HEK293 (cell line): Measurements from ENCODE around the gene CPT1A.

Source experiments
- CTCF ChIA-PET: fragments of 350-600 bp; formaldehyde crosslinking; extraction: SDS; loops from one replicate; lab custom pipeline; 2021; ENCODE audit warnings: antibody characterized with exemption; lab: Yijun Ruan, JAX
- POLR2A ChIA-PET: fragments of 300-600 bp; formaldehyde crosslinking; extraction: SDS; loops from one replicate; lab custom pipeline; 2020; ENCODE audit warnings: antibody characterized with exemption, inconsistent platforms; lab: Yijun Ruan, JAX
- H3K27ac ChIP-seq: fragments of 200-500 bp; sonication (Bioruptor generic); 2 replicates; pipeline ENCODE4 v1.5.1; 2014; ENCODE audit warnings: low read depth, low read length, control low read depth, inconsistent platforms; ENCODE audit errors: extremely low read depth
- H3K36me3 ChIP-seq, 2 experiments: fragments of 200-500 bp in 1 of 2; sonication (Bioruptor generic) in 1 of 2; 1 replicate in 1 of 2; 2 replicates in 1 of 2; pipeline ENCODE4 v1.5.1; 2014 to 2017; ENCODE audit warnings: inconsistent platforms in 2 of 2, low read length in 2 of 2; ENCODE audit not compliant: control insufficient read depth in 2 of 2, insufficient read depth in 1 of 2
- H3K4me1 ChIP-seq: fragments of 200-500 bp; sonication (Bioruptor generic); 2 replicates; pipeline ENCODE4 v1.5.1; 2014; ENCODE audit warnings: mild to moderate bottlenecking, low read length, inconsistent platforms; ENCODE audit not compliant: control insufficient read depth, insufficient read depth
- H3K4me3 ChIP-seq: 2 replicates; pipeline ENCODE4 v1.5.1; 2011; ENCODE audit warnings: low read depth, mild to moderate bottlenecking, control low read depth, low read length, moderate library complexity
- H3K9me3 ChIP-seq: fragments of 200-500 bp; sonication (Bioruptor generic); 2 replicates; pipeline ENCODE4 v1.5.1; 2014; ENCODE audit warnings: low read depth, low read length, inconsistent platforms; ENCODE audit not compliant: control insufficient read depth, insufficient read depth
- GFI1B ChIP-seq: fragments of 450-650 bp; formaldehyde crosslinking; IDR thresholded peaks from 2 replicates; pipeline ENCODE4 v1.5.1; 2016; ENCODE audit warnings: missing biosample characterization, missing genetic modification characterization
- GLIS1 ChIP-seq: fragments of 450-650 bp; formaldehyde crosslinking; IDR thresholded peaks from 2 replicates; pipeline ENCODE4 v1.5.1; 2016; ENCODE audit warnings: missing biosample characterization, missing genetic modification characterization
- SP3 ChIP-seq: fragments of 450-650 bp; formaldehyde crosslinking; IDR thresholded peaks from 2 replicates; pipeline ENCODE4 v1.5.1; 2016; ENCODE audit warnings: missing biosample characterization, missing genetic modification characterization
- WT1 ChIP-seq: fragments of 450-650 bp; formaldehyde crosslinking; IDR thresholded peaks from 2 replicates; pipeline ENCODE4 v1.5.1; 2016; ENCODE audit warnings: missing biosample characterization, missing genetic modification characterization
- ZNF10 ChIP-seq: fragments of 450-650 bp; formaldehyde crosslinking; IDR thresholded peaks from 2 replicates; pipeline ENCODE4 v1.5.1; 2017; ENCODE audit warnings: missing biosample characterization, missing genetic modification characterization
- ZNF112 ChIP-seq: fragments of 450-650 bp; formaldehyde crosslinking; IDR thresholded peaks from 2 replicates; pipeline ENCODE4 v1.5.0; 2017; ENCODE audit warnings: missing biosample characterization, missing genetic modification characterization
- ZNF169 ChIP-seq: fragments of 450-650 bp; formaldehyde crosslinking; IDR thresholded peaks from 2 replicates; pipeline ENCODE4 v1.5.1; 2016; ENCODE audit warnings: missing biosample characterization, missing genetic modification characterization
- ZNF184 ChIP-seq: fragments of 450-650 bp; IDR thresholded peaks from 2 replicates; pipeline ENCODE4 v1.5.1; 2018; ENCODE audit warnings: missing biosample characterization, mild to moderate bottlenecking, missing genetic modification characterization
- ZNF221 ChIP-seq: fragments of 450-650 bp; formaldehyde crosslinking; IDR thresholded peaks from 2 replicates; pipeline ENCODE4 v1.5.1; 2017; ENCODE audit warnings: missing biosample characterization, missing genetic modification characterization, borderline replicate concordance
- ZNF302 ChIP-seq: fragments of 450-650 bp; formaldehyde crosslinking; IDR thresholded peaks from 2 replicates; pipeline ENCODE4 v1.5.1; 2016; ENCODE audit warnings: missing biosample characterization, missing genetic modification characterization, low read depth
- ZNF335 ChIP-seq: fragments of 450-650 bp; formaldehyde crosslinking; conservative IDR thresholded peaks from 2 replicates; pipeline ENCODE4 v1.5.1; 2016; ENCODE audit warnings: missing biosample characterization, missing genetic modification characterization
- ZNF404 ChIP-seq: fragments of 450-650 bp; formaldehyde crosslinking; IDR thresholded peaks from 2 replicates; pipeline ENCODE4 v1.5.1; 2017; ENCODE audit warnings: missing biosample characterization, missing genetic modification characterization
- ZNF530 ChIP-seq: fragments of 450-650 bp; formaldehyde crosslinking; IDR thresholded peaks from 2 replicates; pipeline ENCODE4 v1.5.1; 2016; ENCODE audit warnings: low read depth, missing biosample characterization, missing genetic modification characterization
- ZNF544 ChIP-seq: fragments of 450-650 bp; formaldehyde crosslinking; IDR thresholded peaks from 2 replicates; pipeline ENCODE4 v1.5.0; 2017; ENCODE audit warnings: missing biosample characterization, missing genetic modification characterization
- ZNF548 ChIP-seq: fragments of 450-650 bp; formaldehyde crosslinking; IDR thresholded peaks from 2 replicates; pipeline ENCODE4 v1.5.1; 2016; ENCODE audit warnings: missing biosample characterization, missing genetic modification characterization
- ZNF645 ChIP-seq: fragments of 450-650 bp; formaldehyde crosslinking; IDR thresholded peaks from 2 replicates; pipeline ENCODE4; 2016; ENCODE audit warnings: missing biosample characterization, missing genetic modification characterization
- ZNF701 ChIP-seq: fragments of 450-650 bp; formaldehyde crosslinking; IDR thresholded peaks from 2 replicates; pipeline ENCODE4 v1.5.1; 2016; ENCODE audit warnings: missing biosample characterization, missing genetic modification characterization
- ZNF704 ChIP-seq: fragments of 450-650 bp; formaldehyde crosslinking; IDR thresholded peaks from 2 replicates; pipeline ENCODE4 v1.5.1; 2016; ENCODE audit warnings: missing biosample characterization, missing genetic modification characterization
- ZSCAN16 ChIP-seq: fragments of 450-650 bp; formaldehyde crosslinking; IDR thresholded peaks from 2 replicates; pipeline ENCODE4 v1.5.1; 2016; ENCODE audit warnings: missing biosample characterization, missing genetic modification characterization
- ZSCAN30 ChIP-seq: fragments of 450-650 bp; IDR thresholded peaks from 2 replicates; pipeline ENCODE4 v1.5.1; 2018; ENCODE audit warnings: missing biosample characterization, mild to moderate bottlenecking, missing genetic modification characterization, moderate library complexity
- ZXDB ChIP-seq: fragments of 450-650 bp; formaldehyde crosslinking; IDR thresholded peaks from 2 replicates; pipeline ENCODE4 v1.5.1; 2016; ENCODE audit warnings: missing biosample characterization, missing genetic modification characterization
- TF ChIP-seq, protein P1 (sequence below): fragments of 450-650 bp; formaldehyde crosslinking; IDR thresholded peaks from 2 replicates; pipeline ENCODE4 v1.5.1; 2016; ENCODE audit warnings: missing biosample characterization, missing genetic modification characterization, borderline replicate concordance

CPT1A gene

DNA sequence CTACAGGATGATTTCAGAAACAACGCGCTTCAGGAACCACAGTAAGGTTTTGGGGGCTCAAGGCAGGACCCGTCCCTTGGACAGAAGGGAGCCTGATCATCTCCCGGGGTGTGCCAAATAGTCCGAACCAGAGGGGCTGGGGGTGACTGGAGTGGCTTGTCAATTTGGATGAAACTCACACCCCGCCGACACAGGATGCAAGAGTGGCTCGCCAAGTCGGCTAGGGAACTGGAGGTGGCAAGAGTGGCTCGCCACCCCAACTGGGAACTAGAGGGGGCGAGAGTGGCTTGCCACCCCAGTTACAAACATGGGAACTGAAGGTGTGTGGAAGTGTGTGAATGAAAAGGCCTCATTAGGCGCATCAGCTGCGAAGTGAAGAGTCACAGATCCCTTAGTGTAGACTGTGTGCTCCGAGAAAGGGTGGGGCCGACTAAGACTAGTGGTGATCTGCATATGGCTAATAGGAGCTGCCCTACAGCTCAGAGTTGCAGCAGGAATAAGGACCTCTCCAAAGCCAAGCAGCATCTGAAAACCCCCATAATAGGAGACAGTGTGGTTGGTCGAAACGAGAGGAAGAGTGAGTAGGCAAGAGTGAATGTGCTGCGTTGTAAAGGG lies 26.6 kb upstream of the CPT1A start:
- H3K4me3 ChIP-seq = no peak overlapping the region
- no peak overlapping the region for H3K27ac ChIP-seq
- H3K36me3 ChIP-seq = no peaks in the 10 kb centered on the region
- ChIA-PET CTCF (interaction anchor here (0.9 kb wide), 1 partner anchor 194 kb away, joined by 4 read pairs; no protein-coding TSS in a partner anchor), POLR2A (no interaction called here)
- no peak for TF ChIP-seq ZNF112 (tag by site-specific recombination)
- no peak for TF ChIP-seq GLIS1 (tag by site-specific recombination)
- TF ChIP-seq ZXDB = no peak
- TF ChIP-seq ZSCAN30 = no peak
- no peak for TF ChIP-seq ZNF548
- no peak for TF ChIP-seq ZNF221 (tag by site-specific recombination)
- H3K4me1 ChIP-seq = no peaks in the 10 kb centered on the region
- no peaks in the 10 kb centered on the region for H3K9me3 ChIP-seq

DNA sequence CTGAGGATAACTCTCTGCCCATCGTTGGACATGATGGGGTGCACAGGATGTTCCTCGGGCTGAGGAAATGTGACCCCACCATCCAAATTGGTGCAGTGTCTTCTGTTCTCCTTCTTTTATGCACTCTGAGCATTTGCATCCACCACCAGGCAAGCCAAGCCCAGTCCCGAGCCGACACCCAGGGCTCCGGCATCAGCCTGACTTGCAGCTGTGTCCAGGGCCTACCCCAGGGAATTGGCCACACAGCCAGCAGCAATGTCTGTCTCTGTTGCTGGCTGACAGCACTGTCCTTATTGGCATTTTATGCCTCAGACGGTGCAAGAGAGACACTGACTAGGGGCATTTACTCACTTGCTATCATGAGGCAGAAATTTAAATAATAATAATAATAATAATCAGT lies 25.4 kb upstream of the CPT1A start:
- no peaks in the 10 kb centered on the region for H3K9me3 ChIP-seq
- no peaks in the 10 kb centered on the region for H3K4me1 ChIP-seq
- ChIA-PET POLR2A (no interaction called here), CTCF (no interaction called here)
- H3K36me3 ChIP-seq = no peaks in the 10 kb centered on the region
- no peak overlapping the region for H3K27ac ChIP-seq
- H3K4me3 ChIP-seq = no peak overlapping the region
- TF ChIP-seq ZNF530 (tag by site-specific recombination) (no peak), ZNF701 (tag by site-specific recombination) (no peak), ZNF404 (tag by site-specific recombination) (no peak), ZNF10 (tag by site-specific recombination) (no peak), ZNF169 (tag by site-specific recombination) (no peak), ZNF302 (tag by site-specific recombination) (no peak), ZNF645 (tag by site-specific recombination) (no peak), SP3 (tag by site-specific recombination) (no peak)

DNA sequence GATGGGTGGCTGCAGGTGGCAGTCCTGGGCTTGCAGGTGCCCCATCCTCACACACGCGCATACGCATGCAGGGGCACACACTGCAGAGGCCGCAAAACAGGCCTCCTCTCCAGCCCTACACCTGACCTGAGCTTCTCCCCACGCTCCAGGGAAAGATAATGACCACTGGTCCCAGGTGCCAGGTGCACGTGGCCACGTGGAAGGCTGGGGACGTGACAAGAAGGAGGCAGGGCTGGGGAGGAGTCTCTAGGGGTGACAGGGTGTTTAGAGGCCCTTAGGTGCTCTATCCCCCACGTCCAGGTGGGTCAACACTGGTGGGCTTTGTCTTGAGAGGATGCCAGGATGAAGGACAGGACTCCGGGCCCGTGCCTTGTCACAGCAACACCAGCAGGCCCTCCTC lies 23.5 kb upstream of the CPT1A start:
- Histone ChIP-seq H3K36me3 (no peaks in the 10 kb centered on the region), H3K4me3 (no peak overlapping the region), H3K27ac (no peak overlapping the region)
- POLR2A ChIA-PET = no interaction called here
- TF ChIP-seq, protein P1, sequence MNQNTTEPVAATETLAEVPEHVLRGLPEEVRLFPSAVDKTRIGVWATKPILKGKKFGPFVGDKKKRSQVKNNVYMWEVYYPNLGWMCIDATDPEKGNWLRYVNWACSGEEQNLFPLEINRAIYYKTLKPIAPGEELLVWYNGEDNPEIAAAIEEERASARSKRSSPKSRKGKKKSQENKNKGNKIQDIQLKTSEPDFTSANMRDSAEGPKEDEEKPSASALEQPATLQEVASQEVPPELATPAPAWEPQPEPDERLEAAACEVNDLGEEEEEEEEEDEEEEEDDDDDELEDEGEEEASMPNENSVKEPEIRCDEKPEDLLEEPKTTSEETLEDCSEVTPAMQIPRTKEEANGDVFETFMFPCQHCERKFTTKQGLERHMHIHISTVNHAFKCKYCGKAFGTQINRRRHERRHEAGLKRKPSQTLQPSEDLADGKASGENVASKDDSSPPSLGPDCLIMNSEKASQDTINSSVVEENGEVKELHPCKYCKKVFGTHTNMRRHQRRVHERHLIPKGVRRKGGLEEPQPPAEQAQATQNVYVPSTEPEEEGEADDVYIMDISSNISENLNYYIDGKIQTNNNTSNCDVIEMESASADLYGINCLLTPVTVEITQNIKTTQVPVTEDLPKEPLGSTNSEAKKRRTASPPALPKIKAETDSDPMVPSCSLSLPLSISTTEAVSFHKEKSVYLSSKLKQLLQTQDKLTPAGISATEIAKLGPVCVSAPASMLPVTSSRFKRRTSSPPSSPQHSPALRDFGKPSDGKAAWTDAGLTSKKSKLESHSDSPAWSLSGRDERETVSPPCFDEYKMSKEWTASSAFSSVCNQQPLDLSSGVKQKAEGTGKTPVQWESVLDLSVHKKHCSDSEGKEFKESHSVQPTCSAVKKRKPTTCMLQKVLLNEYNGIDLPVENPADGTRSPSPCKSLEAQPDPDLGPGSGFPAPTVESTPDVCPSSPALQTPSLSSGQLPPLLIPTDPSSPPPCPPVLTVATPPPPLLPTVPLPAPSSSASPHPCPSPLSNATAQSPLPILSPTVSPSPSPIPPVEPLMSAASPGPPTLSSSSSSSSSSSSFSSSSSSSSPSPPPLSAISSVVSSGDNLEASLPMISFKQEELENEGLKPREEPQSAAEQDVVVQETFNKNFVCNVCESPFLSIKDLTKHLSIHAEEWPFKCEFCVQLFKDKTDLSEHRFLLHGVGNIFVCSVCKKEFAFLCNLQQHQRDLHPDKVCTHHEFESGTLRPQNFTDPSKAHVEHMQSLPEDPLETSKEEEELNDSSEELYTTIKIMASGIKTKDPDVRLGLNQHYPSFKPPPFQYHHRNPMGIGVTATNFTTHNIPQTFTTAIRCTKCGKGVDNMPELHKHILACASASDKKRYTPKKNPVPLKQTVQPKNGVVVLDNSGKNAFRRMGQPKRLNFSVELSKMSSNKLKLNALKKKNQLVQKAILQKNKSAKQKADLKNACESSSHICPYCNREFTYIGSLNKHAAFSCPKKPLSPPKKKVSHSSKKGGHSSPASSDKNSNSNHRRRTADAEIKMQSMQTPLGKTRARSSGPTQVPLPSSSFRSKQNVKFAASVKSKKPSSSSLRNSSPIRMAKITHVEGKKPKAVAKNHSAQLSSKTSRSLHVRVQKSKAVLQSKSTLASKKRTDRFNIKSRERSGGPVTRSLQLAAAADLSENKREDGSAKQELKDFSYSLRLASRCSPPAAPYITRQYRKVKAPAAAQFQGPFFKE = no peak
- TF ChIP-seq GFI1B (no peak), WT1 (tag by site-specific recombination) (no peak), ZNF184 (tag by site-specific recombination) (no peak), ZSCAN16 (tag by site-specific recombination) (no peak), ZNF704 (tag by site-specific recombination) (no peak), ZNF335 (tag by site-specific recombination) (no peak), ZNF544 (tag by site-specific recombination) (no peak)
- TF ChIP-seq, all 188 proteins: peak for 0
- no peaks in the 10 kb centered on the region for H3K9me3 ChIP-seq
- CTCF ChIA-PET = no interaction called here
- H3K4me1 ChIP-seq = no peaks in the 10 kb centered on the region
